HepG2 (cell line): ENCODE data around the gene CDK6.

ENCODE experiments used
- ARNT ChIP-seq: fragments of 450-650 bp; IDR thresholded peaks from 2 replicates; pipeline ENCODE4 v1.6.1; 2017
- GABPA ChIP-seq, 2 experiments: IDR thresholded peaks; 2 replicates each; pipeline ENCODE4 v1.6.1; 2011 to 2016; ENCODE audit warnings: low read depth in 2 of 2, low read length in 1 of 2, missing biosample characterization in 1 of 2, missing genetic modification characterization in 1 of 2
- JUNB ChIP-seq: sonication (generic); formaldehyde crosslinking; IDR thresholded peaks from 2 replicates; pipeline ENCODE4 v1.8.0; 2022; ENCODE audit warnings: missing genetic modification reagents, mild to moderate bottlenecking, borderline replicate concordance
- KDM1A ChIP-seq: IDR thresholded peaks from 2 replicates; pipeline ENCODE4 v1.6.1; 2016; ENCODE audit warnings: missing compliant biosample characterization
- MAF1 ChIP-seq: sonication (generic); formaldehyde crosslinking; IDR thresholded peaks from 2 replicates; pipeline ENCODE4 v1.5.0; 2020; ENCODE audit warnings: missing genetic modification reagents, borderline replicate concordance
- MAFG ChIP-seq: sonication (generic); formaldehyde crosslinking; IDR thresholded peaks from 2 replicates; pipeline ENCODE4 v1.5.1; 2020; ENCODE audit warnings: mild to moderate bottlenecking, missing genetic modification reagents
- MXI1 ChIP-seq: IDR thresholded peaks from 3 replicates; pipeline ENCODE4 v1.6.1; 2012; ENCODE audit warnings: low read depth, low read length, inconsistent platforms, borderline replicate concordance
- STAT5B ChIP-seq: sonication (generic); formaldehyde crosslinking; IDR thresholded peaks from 2 replicates; pipeline ENCODE4 v1.4.0; 2020; ENCODE audit warnings: missing genetic modification reagents
- TARDBP ChIP-seq: sonication (generic); formaldehyde crosslinking; IDR thresholded peaks from 2 replicates; pipeline ENCODE4 v1.8.0; 2022; ENCODE audit warnings: mild to moderate bottlenecking, missing genetic modification reagents
- UBTF ChIP-seq: sonication (generic); formaldehyde crosslinking; IDR thresholded peaks from 2 replicates; pipeline ENCODE4 v1.4.0; 2020; ENCODE audit warnings: mild to moderate bottlenecking, missing genetic modification reagents
- ZC3H4 ChIP-seq: sonication (generic); formaldehyde crosslinking; IDR thresholded peaks from 2 replicates; pipeline ENCODE4 v1.4.0; 2020; ENCODE audit warnings: missing genetic modification reagents, borderline replicate concordance
- ZFP37 ChIP-seq: sonication (generic); formaldehyde crosslinking; IDR thresholded peaks from 2 replicates; pipeline ENCODE4 v1.4.0; 2020; ENCODE audit warnings: missing genetic modification reagents, borderline replicate concordance
- ZKSCAN8 ChIP-seq: IDR thresholded peaks from 2 replicates; pipeline ENCODE4 v1.6.1; 2016; ENCODE audit warnings: borderline replicate concordance, missing genetic modification reagents, missing compliant biosample characterization
- ZSCAN22 ChIP-seq: sonication (generic); formaldehyde crosslinking; IDR thresholded peaks from 2 replicates; pipeline ENCODE4 v1.4.0; 2020; ENCODE audit warnings: mild to moderate bottlenecking, missing genetic modification reagents

DNA sequence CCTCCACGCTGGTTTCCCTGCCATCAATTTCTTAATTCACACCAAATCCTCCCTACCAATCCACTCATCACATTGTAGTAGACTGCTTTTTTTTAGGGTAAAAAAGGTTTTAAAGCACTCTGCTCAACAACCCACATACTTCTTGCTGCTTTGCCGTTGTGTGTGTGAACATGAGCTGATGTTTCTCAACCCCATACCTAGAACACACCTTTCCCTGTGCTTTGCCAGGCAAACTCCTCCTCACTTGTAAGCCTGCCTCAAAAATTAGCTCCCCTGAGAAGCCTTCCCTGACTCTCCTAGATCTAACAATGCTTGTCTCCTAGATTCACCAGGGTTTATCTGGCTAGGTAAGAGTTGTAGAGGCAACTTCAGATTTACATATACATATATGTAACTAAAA, 127.2 kb downstream of the CDK6 start:
- TF ChIP-seq MAF1 (CRISPR knock-in tag) (no peak), ZFP37 (no peak), ZSCAN22 (CRISPR knock-in tag) (no peak), GABPA (IDR thresholded peaks at IDR 0.05; ENCODE audit: low read depth, low read length) (no peak), GABPA (CRISPR knock-in tag; IDR thresholded peaks at IDR 0.05; ENCODE audit: low read depth) (no peak), KDM1A (CRISPR knock-in tag) (no peak), TARDBP (CRISPR knock-in tag) (no peak), MAFG (no peak), ZKSCAN8 (no peak), MXI1 (no peak), JUNB (CRISPR knock-in tag) (no peak), ZC3H4 (CRISPR knock-in tag) (no peak), STAT5B (CRISPR knock-in tag) (no peak), UBTF (CRISPR knock-in tag) (no peak), ARNT (no peak)
